ENCODE results near the gene SPOPL.

DNA sequence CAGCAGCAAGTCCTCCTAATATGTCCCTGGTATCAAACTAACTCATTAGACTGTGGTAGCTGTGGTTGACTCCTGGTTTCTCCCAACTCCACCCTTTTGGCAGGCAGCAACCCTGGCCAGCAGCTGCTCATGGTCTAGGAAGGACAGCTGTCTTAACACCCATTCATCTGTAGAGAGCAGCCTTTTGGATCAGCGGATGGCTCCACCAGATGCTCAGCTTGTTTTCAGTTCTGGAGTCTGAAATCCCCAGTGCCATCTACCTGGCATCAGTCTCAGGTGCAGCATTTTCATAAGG is 100.5 kb downstream of the SPOPL start:
- TF ChIP-seq, protein P1, sequence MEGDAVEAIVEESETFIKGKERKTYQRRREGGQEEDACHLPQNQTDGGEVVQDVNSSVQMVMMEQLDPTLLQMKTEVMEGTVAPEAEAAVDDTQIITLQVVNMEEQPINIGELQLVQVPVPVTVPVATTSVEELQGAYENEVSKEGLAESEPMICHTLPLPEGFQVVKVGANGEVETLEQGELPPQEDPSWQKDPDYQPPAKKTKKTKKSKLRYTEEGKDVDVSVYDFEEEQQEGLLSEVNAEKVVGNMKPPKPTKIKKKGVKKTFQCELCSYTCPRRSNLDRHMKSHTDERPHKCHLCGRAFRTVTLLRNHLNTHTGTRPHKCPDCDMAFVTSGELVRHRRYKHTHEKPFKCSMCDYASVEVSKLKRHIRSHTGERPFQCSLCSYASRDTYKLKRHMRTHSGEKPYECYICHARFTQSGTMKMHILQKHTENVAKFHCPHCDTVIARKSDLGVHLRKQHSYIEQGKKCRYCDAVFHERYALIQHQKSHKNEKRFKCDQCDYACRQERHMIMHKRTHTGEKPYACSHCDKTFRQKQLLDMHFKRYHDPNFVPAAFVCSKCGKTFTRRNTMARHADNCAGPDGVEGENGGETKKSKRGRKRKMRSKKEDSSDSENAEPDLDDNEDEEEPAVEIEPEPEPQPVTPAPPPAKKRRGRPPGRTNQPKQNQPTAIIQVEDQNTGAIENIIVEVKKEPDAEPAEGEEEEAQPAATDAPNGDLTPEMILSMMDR (IDR thresholded peaks at IDR 0.05), result no peak
- no peak for TF ChIP-seq POLR2A (IDR thresholded peaks at IDR 0.05)
